GM23338 (cell line): ENCODE measurements around the gene ACSL3. TPM values are rescaled to one million over a fixed set of nuclear protein-coding genes. Genes with fewer than 3 reads are reported as not detected.
"Not testable (repeated sequence)": the region's sequence is repeated elsewhere in the genome, so short reads cannot be mapped to it uniquely, and the experiment has no call there.

Source experiments
- ATAC-seq: fragments of 200-7000 bp; cut with Tn5 transposase; 3 replicates; pipeline ENCODE4 v1.9.1; 2020
- DNase-seq: peaks from one replicate; pipeline ENCODE4 v3.0.0-alpha.2; 2015; ENCODE audit warnings: low spot score
- H2AFZ ChIP-seq: fragments of 200-600 bp; sonication (generic); 2 replicates; pipeline ENCODE4 v1.8.0; 2016; ENCODE audit warnings: antibody characterized with exemption, mild to moderate bottlenecking, moderate library complexity
- H3F3A ChIP-seq: fragments of 200-600 bp; sonication (generic); replicated peaks from 2 replicates; pipeline ENCODE4 v1.8.0; 2017; ENCODE audit warnings: antibody characterized with exemption, mixed run types, low read depth
- H3K27ac ChIP-seq: fragments of 200-600 bp; sonication (generic); 2 replicates; pipeline ENCODE4 v1.6.1; 2016; ENCODE audit warnings: low read depth
- H3K27me3 ChIP-seq: fragments of 200-600 bp; sonication (generic); 2 replicates; pipeline ENCODE4 v1.8.0; 2016; ENCODE audit warnings: mild to moderate bottlenecking, mixed run types, moderate library complexity; ENCODE audit not compliant: insufficient read depth
- H3K36me3 ChIP-seq: fragments of 200-600 bp; sonication (generic); 2 replicates; pipeline ENCODE4 v1.8.0; 2016; ENCODE audit warnings: mild to moderate bottlenecking; ENCODE audit not compliant: insufficient read depth
- H3K4me1 ChIP-seq: fragments of 200-600 bp; sonication (generic); 2 replicates; pipeline ENCODE4 v1.8.0; 2016; ENCODE audit warnings: mild to moderate bottlenecking, moderate library complexity; ENCODE audit not compliant: insufficient read depth
- H3K4me2 ChIP-seq: fragments of 200-600 bp; sonication (generic); 2 replicates; pipeline ENCODE4 v1.7.1; 2017; ENCODE audit warnings: mixed run types
- H3K4me3 ChIP-seq: fragments of 200-600 bp; sonication (generic); 2 replicates; pipeline ENCODE4 v1.6.1; 2016; ENCODE audit warnings: mixed run types
- H3K79me2 ChIP-seq: fragments of 200-600 bp; sonication (generic); replicated peaks from 2 replicates; pipeline ENCODE4 v1.8.0; 2017; ENCODE audit warnings: mild to moderate bottlenecking; ENCODE audit not compliant: insufficient read depth
- H3K9me2 ChIP-seq: fragments of 200-600 bp; sonication (generic); 2 replicates; pipeline ENCODE4 v1.8.0; 2017; ENCODE audit not compliant: insufficient read depth
- H4K20me1 ChIP-seq: fragments of 200-600 bp; sonication (generic); replicated peaks from 2 replicates; pipeline ENCODE4 v1.8.0; 2017; ENCODE audit warnings: mild to moderate bottlenecking; ENCODE audit not compliant: insufficient read depth
- H3K27ac Mint-ChIP-seq: 2 replicates; pipeline ENCODE4 v1.8.0; 2020; ENCODE audit warnings: inconsistent platforms, mild to moderate bottlenecking, moderate library complexity, mixed read lengths
- H3K27me3 Mint-ChIP-seq: 3 replicates; pipeline ENCODE4 v1.8.0; 2022; ENCODE audit warnings: low read depth, mild to moderate bottlenecking, moderate library complexity, mixed read lengths, inconsistent platforms; ENCODE audit not compliant: insufficient read depth, poor library complexity
- H3K36me3 Mint-ChIP-seq: 3 replicates; pipeline ENCODE4 v1.8.0; 2021; ENCODE audit warnings: low read depth, mild to moderate bottlenecking, inconsistent platforms, moderate library complexity, mixed read lengths
- H3K4me1 Mint-ChIP-seq: 3 replicates; pipeline ENCODE4 v1.8.0; 2020; ENCODE audit warnings: mild to moderate bottlenecking, inconsistent platforms, mixed read lengths
- H3K4me3 Mint-ChIP-seq: 3 replicates; pipeline ENCODE4 v1.8.0; 2021; ENCODE audit warnings: moderate library complexity, mild to moderate bottlenecking, inconsistent platforms, mixed read lengths
- H3K9me3 Mint-ChIP-seq: 3 replicates; pipeline ENCODE4 v1.8.0; 2020; ENCODE audit warnings: moderate library complexity, mild to moderate bottlenecking, inconsistent platforms, mixed read lengths
- CREB1 ChIP-seq: fragments of 250-450 bp; sonication (Bioruptor Pico); IDR thresholded peaks from 2 replicates; pipeline ENCODE4 v1.5.0; 2020; ENCODE audit warnings: low read depth, mild to moderate bottlenecking, moderate library complexity
- NANOG ChIP-seq: IDR thresholded peaks from 2 replicates; pipeline ENCODE4 v1.6.1; 2016; ENCODE audit warnings: antibody characterized with exemption, borderline replicate concordance
- REST ChIP-seq: IDR thresholded peaks from one replicate; pipeline ENCODE4 v1.6.1; 2018; ENCODE audit warnings: antibody characterized with exemption; ENCODE audit not compliant: unreplicated experiment
- STAT1 ChIP-seq: IDR thresholded peaks from one replicate; pipeline ENCODE4 v1.6.1; 2016; ENCODE audit warnings: antibody characterized with exemption; ENCODE audit not compliant: unreplicated experiment
- polyA plus RNA-seq: library from polyadenylated mRNA; unstranded; fragments of >200 nt; fragmentation: Nextera tagmentation; extraction: Ambion mirVana; gene quantifications from 2 replicates; pipeline ENCODE4 v1.2.1, GENCODE V29; 2016
- total RNA-seq: library from RNA; depleted of rRNA; stranded (reverse); fragments of >200 nt; shearing (Covaris generic); gene quantifications from 2 replicates; pipeline ENCODE4 v1.2.3, GENCODE V29; 2014
- TF ChIP-seq, protein P1 (sequence below): fragments of 250-450 bp; sonication (Bioruptor Pico); IDR thresholded peaks from 2 replicates; pipeline ENCODE4 v1.5.0; 2020; ENCODE audit warnings: mild to moderate bottlenecking, moderate library complexity

Gene ACSL3
- total and polyA plus RNA-seq, 2 experiments from 2014 or later = 55.3 to 130 TPM

GRCh38 chr2:222866358-222866960 is 5.6 kb downstream of the ACSL3 start:
- no peak overlapping the region for H2AFZ ChIP-seq
- H4K20me1 ChIP-seq = peaks cover 83% of the 10 kb centered on the region
- Mint-ChIP-seq H3K36me3 (no peaks in the 10 kb centered on the region), H3K27me3 (peaks cover 2% of the 10 kb centered on the region), H3K4me3 (no peak overlapping the region), H3K9me3 (peaks cover 3% of the 10 kb centered on the region; the same call in 1 of the 3 replicates), H3K4me1 (peaks cover 8% of the 10 kb centered on the region), H3K27ac (no peak overlapping the region; the same call in 1 of the 2 replicates)
- 0 out of 2 replicates have a peak overlapping the region, but pooled peaks have one; percentile 11 for H3K27ac ChIP-seq
- H3K4me2 ChIP-seq = peak overlapping the region; percentile 18; the same call in 1 of the 2 replicates
- no peaks in the 10 kb centered on the region for H3F3A ChIP-seq
- no peak for TF ChIP-seq STAT1
- no peak for TF ChIP-seq REST
- peak; percentile 45; the same call in 1 of the 2 replicates for TF ChIP-seq NANOG
- no peak for TF ChIP-seq CREB1 (CRISPR knock-in tag)
- ATAC-seq (no peak; the same call in 2 of the 3 replicates), DNase-seq (peak; percentile 51)
- H3K36me3 ChIP-seq = no peaks in the 10 kb centered on the region
- H3K27me3 ChIP-seq = no peaks in the 10 kb centered on the region
- H3K9me2 ChIP-seq = no peaks in the 10 kb centered on the region
- H3K4me1 ChIP-seq = peaks cover 85% of the 10 kb centered on the region
- peaks cover 99% of the 10 kb centered on the region for H3K79me2 ChIP-seq
- H3K4me3 ChIP-seq = no peak overlapping the region

DNA sequence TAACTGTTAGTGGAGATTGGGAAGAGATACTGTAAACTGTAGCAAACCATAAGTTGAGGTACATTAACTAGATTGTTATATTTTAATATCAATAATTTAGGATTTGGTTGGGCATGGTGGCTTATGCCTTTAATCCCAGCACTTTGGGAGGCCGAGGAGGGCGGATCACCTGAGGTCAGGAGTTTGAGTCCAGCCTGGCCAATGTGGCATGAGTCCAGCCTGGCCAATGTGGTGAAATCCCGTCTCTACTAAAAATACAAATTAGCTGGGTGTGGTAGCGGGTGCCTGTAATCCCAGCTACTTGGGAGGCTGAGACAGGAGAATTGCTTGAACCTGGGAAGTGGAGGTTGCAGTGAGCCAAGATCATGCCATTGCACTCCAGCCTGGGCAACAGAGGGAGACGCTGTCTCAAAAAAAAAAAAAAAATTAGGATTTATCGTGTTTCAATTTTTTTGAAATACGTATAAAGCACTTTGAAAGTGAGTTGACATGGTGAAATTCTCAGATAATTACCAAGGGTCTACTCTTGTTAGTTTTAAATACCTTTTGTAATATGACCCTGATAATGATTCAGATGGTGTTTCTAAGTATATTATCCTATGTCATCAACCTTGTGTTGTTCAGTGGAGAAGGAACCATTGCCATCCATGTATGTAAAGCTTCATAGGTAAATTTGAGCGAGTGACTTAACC is 7.9 kb downstream of the ACSL3 start:
- H3K4me1 ChIP-seq = peaks cover 71% of the 10 kb centered on the region

DNA sequence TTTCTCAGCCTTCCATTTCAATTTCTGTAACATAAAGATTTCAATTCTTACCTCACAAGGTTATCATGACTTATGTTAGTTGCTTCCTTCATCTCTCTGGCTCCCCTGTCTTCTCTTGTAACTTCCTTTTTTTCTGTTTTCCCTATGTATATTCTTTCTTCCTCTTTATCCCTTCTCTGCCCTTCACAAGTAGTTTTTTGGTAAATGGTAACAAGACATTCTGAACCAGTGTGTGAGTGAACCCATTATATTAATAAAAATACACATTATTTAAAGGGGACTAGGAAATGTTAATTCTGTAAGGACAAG is 8.4 kb downstream of the ACSL3 start:
- Mint-ChIP-seq H3K27me3 (no peaks in the 10 kb centered on the region), H3K4me1 (peaks cover 12% of the 10 kb centered on the region), H3K36me3 (no peaks in the 10 kb centered on the region), H3K27ac (no peak overlapping the region), H3K9me3 (no peaks in the 10 kb centered on the region), H3K4me3 (no peak overlapping the region)
- Histone ChIP-seq H3K4me1 (peaks cover 66% of the 10 kb centered on the region), H2AFZ (no peak overlapping the region), H3K36me3 (no peaks in the 10 kb centered on the region), H3K27ac (no peak overlapping the region), H3K4me3 (no peak overlapping the region), H4K20me1 (peaks cover 67% of the 10 kb centered on the region), H3K9me2 (no peaks in the 10 kb centered on the region), H3K4me2 (0 out of 2 replicates have a peak overlapping the region, but pooled peaks have one; percentile 49), H3F3A (no peaks in the 10 kb centered on the region), H3K27me3 (no peaks in the 10 kb centered on the region), H3K79me2 (peaks cover 99% of the 10 kb centered on the region)
- ATAC-seq = no peak
- DNase-seq = no peak
- TF ChIP-seq, protein P1, sequence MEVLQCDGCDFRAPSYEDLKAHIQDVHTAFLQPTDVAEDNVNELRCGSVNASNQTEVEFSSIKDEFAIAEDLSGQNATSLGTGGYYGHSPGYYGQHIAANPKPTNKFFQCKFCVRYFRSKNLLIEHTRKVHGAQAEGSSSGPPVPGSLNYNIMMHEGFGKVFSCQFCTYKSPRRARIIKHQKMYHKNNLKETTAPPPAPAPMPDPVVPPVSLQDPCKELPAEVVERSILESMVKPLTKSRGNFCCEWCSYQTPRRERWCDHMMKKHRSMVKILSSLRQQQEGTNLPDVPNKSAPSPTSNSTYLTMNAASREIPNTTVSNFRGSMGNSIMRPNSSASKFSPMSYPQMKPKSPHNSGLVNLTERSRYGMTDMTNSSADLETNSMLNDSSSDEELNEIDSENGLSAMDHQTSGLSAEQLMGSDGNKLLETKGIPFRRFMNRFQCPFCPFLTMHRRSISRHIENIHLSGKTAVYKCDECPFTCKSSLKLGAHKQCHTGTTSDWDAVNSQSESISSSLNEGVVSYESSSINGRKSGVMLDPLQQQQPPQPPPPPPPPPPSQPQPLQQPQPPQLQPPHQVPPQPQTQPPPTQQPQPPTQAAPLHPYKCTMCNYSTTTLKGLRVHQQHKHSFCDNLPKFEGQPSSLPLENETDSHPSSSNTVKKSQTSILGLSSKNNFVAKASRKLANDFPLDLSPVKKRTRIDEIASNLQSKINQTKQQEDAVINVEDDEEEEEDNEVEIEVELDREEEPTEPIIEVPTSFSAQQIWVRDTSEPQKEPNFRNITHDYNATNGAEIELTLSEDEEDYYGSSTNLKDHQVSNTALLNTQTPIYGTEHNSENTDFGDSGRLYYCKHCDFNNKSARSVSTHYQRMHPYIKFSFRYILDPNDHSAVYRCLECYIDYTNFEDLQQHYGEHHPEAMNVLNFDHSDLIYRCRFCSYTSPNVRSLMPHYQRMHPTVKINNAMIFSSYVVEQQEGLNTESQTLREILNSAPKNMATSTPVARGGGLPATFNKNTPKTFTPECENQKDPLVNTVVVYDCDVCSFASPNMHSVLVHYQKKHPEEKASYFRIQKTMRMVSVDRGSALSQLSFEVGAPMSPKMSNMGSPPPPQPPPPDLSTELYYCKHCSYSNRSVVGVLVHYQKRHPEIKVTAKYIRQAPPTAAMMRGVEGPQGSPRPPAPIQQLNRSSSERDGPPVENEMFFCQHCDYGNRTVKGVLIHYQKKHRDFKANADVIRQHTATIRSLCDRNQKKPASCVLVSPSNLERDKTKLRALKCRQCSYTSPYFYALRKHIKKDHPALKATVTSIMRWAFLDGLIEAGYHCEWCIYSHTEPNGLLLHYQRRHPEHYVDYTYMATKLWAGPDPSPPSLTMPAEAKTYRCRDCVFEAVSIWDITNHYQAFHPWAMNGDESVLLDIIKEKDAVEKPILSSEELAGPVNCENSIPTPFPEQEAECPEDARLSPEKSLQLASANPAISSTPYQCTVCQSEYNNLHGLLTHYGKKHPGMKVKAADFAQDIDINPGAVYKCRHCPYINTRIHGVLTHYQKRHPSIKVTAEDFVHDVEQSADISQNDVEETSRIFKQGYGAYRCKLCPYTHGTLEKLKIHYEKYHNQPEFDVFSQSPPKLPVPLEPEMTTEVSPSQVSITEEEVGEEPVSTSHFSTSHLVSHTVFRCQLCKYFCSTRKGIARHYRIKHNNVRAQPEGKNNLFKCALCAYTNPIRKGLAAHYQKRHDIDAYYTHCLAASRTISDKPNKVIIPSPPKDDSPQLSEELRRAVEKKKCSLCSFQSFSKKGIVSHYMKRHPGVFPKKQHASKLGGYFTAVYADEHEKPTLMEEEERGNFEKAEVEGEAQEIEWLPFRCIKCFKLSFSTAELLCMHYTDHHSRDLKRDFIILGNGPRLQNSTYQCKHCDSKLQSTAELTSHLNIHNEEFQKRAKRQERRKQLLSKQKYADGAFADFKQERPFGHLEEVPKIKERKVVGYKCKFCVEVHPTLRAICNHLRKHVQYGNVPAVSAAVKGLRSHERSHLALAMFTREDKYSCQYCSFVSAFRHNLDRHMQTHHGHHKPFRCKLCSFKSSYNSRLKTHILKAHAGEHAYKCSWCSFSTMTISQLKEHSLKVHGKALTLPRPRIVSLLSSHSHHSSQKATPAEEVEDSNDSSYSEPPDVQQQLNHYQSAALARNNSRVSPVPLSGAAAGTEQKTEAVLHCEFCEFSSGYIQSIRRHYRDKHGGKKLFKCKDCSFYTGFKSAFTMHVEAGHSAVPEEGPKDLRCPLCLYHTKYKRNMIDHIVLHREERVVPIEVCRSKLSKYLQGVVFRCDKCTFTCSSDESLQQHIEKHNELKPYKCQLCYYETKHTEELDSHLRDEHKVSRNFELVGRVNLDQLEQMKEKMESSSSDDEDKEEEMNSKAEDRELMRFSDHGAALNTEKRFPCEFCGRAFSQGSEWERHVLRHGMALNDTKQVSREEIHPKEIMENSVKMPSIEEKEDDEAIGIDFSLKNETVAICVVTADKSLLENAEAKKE (CRISPR knock-in tag) = no peak

More for the DNA sequence above, 7.9 kb downstream of the ACSL3 start:
- H3K4me2 ChIP-seq, H3K4me3 ChIP-seq, H3K36me3 Mint-ChIP-seq, H3K27me3 ChIP-seq, H3K9me3 Mint-ChIP-seq, H3K27ac Mint-ChIP-seq, H3F3A ChIP-seq, H2AFZ ChIP-seq, H3K27ac ChIP-seq, H3K9me2 ChIP-seq, DNase-seq, H3K36me3 ChIP-seq, H3K27me3 Mint-ChIP-seq, H3K4me3 Mint-ChIP-seq, ATAC-seq: not testable (repeated sequence)
- H4K20me1 ChIP-seq = peaks cover 72% of the 10 kb centered on the region
- peaks cover 12% of the 10 kb centered on the region for H3K4me1 Mint-ChIP-seq
- H3K79me2 ChIP-seq = peaks cover 99% of the 10 kb centered on the region
